ENCODE measurements around the gene CHMP4A. TPM values are rescaled to one million over a fixed set of nuclear protein-coding genes. Genes with fewer than 3 reads are reported as not detected.
"Not testable (repeated sequence)": the region's sequence is repeated elsewhere in the genome, so short reads cannot be mapped to it uniquely, and the experiment has no call there.

The CHMP4A gene
- total and polyA plus RNA-seq, 11 donors = 20.2 to 72.8 (median 34.5) TPM

GRCh38 chr14:24250354-24250753 lies 37.1 kb upstream of the CHMP4A start:
- TF ChIP-seq CTCF (IDR thresholded peaks at IDR 0.05) (no peak), POLR2A (IDR thresholded peaks at IDR 0.05) (no peak)
- Histone ChIP-seq H3K9me3 (no peaks in the 10 kb centered on the region), H3K27me3 (no peaks in the 10 kb centered on the region), H3K27ac (no peak overlapping the region), H3K4me1 (peaks cover 0 to 30% (median 0%) of the 10 kb centered on the region in 12 donors), H3K36me3 (peaks cover 0 to 9% (median 0%) of the 10 kb centered on the region in 9 donors), H3K4me3 (no peak overlapping the region)
- DNase-seq = no peak
- intact Hi-C loops (cut with DNase I) = loop anchor here in 1 of 10 donors (2.0 kb wide), 1 partner anchor 40 kb away; no protein-coding TSS in a partner anchor
- no peak for ATAC-seq
- WGBS, 4 donors = 70 to 77% (median 71%) methylated on average over 4 of the region's 4 CpGs

GRCh38 chr14:24249230-24250021 lies 36.1 kb upstream of the CHMP4A start:
- WGBS, 4 donors = 78 to 80% (median 79%) methylated on average over 10 to 13 of the region's 13 CpGs
- H3K27me3 ChIP-seq = no peaks in the 10 kb centered on the region
- H3K9me3 ChIP-seq = no peaks in the 10 kb centered on the region
- peak in 1 of 4 donors; percentile 13 for ATAC-seq
- intact Hi-C loops (cut with DNase I) = loop anchor here in 4 of 10 donors (2.0 to 10.0 kb wide), 2 partner anchors 41 to 185 kb away; no protein-coding TSS in a partner anchor
- H3K27ac ChIP-seq = no peak overlapping the region
- H3K36me3 ChIP-seq = peaks cover 0 to 9% (median 0%) of the 10 kb centered on the region in 9 donors
- H3K4me1 ChIP-seq = peaks cover 0 to 30% (median 0%) of the 10 kb centered on the region in 12 donors
- DNase-seq = no peak
- TF ChIP-seq POLR2A (IDR thresholded peaks at IDR 0.05) (no peak), CTCF (IDR thresholded peaks at IDR 0.05) (no peak)
- no peak overlapping the region for H3K4me3 ChIP-seq

GRCh38 chr14:24247422-24247821 lies 34.1 kb upstream of the CHMP4A start:
- H3K27me3 ChIP-seq = no peaks in the 10 kb centered on the region
- H3K4me1 ChIP-seq = peaks cover 0 to 40% (median 6%) of the 10 kb centered on the region in 12 donors
- H3K36me3 ChIP-seq = no peaks in the 10 kb centered on the region
- no peak overlapping the region for H3K4me3 ChIP-seq
- DNase-seq = no peak
- ATAC-seq = no peak
- no peak for TF ChIP-seq POLR2A (IDR thresholded peaks at IDR 0.05)
- TF ChIP-seq CTCF (IDR thresholded peaks at IDR 0.05) = no peak
- H3K27ac ChIP-seq = peak overlapping the region in 1 of 12 donors; percentile 80
- WGBS, 4 donors = 71 to 79% (median 73%) methylated on average over 7 of the region's 7 CpGs
- intact Hi-C loops (cut with DNase I) = loop anchor here in 4 of 10 donors (10.0 kb wide), 1 partner anchor 187 kb away; no protein-coding TSS in a partner anchor
- no peaks in the 10 kb centered on the region for H3K9me3 ChIP-seq

GRCh38 chr14:24246765-24247212 lies 33.5 kb upstream of the CHMP4A start:
- no peaks in the 10 kb centered on the region for H3K9me3 ChIP-seq
- intact Hi-C loops (cut with DNase I) = loop anchor here in 4 of 10 donors (10.0 kb wide), 1 partner anchor 188 kb away; no protein-coding TSS in a partner anchor
- WGBS, 4 donors = 79 to 92% (median 88%) methylated on average over 3 of the region's 3 CpGs

GRCh38 chr14:24245350-24245749 lies 32.1 kb upstream of the CHMP4A start:
- intact Hi-C loops (cut with DNase I) = loop anchor here in 5 of 10 donors (2.0 to 10.0 kb wide), 2 partner anchors 25 to 189 kb away; partner anchors contain the start of gene RABGGTA (in 1 of the 5)
- DNase-seq, H3K4me3 ChIP-seq, H3K27ac ChIP-seq, H3K27me3 ChIP-seq, H3K9me3 ChIP-seq, ATAC-seq: not testable (repeated sequence)
- 91 to 94% (median 93%) methylated on average over 11 of the region's 11 CpGs for WGBS, 4 donors
- Histone ChIP-seq H3K36me3 (peaks cover 0 to 12% (median 10%) of the 10 kb centered on the region in 9 donors), H3K4me1 (peaks cover 9 to 39% (median 22%) of the 10 kb centered on the region in 12 donors)

More at GRCh38 chr14:24246765-24247212, 33.5 kb upstream of the CHMP4A start:
- no peaks in the 10 kb centered on the region for H3K27me3 ChIP-seq
- peak overlapping the region in 1 of 12 donors; percentile 80 for H3K27ac ChIP-seq
- H3K4me3 ChIP-seq = no peak overlapping the region
- ATAC-seq (no peak), DNase-seq (no peak)
- no peaks in the 10 kb centered on the region for H3K36me3 ChIP-seq
- H3K4me1 ChIP-seq = peaks cover 0 to 36% (median 8%) of the 10 kb centered on the region in 12 donors
- TF ChIP-seq CTCF (IDR thresholded peaks at IDR 0.05) (no peak), POLR2A (IDR thresholded peaks at IDR 0.05) (no peak)
